GM23338 (cell line): Measurements from ENCODE around the gene ENTPD1. TPM values are rescaled to one million over a fixed set of nuclear protein-coding genes. Genes with fewer than 3 reads are reported as not detected.
A peak's percentile ranks its signal among the peaks of the same experiment; 100 is the strongest.
"Not testable (repeated sequence)": the region's sequence is repeated elsewhere in the genome, so short reads cannot be mapped to it uniquely, and the experiment has no call there.

Experiments used
- ATAC-seq: fragments of 200-7000 bp; cut with Tn5 transposase; 3 replicates; pipeline ENCODE4 v1.9.1; 2020
- DNase-seq: peaks from one replicate; pipeline ENCODE4 v3.0.0-alpha.2; 2015; ENCODE audit warnings: low spot score
- H2AFZ ChIP-seq: fragments of 200-600 bp; sonication (generic); 2 replicates; pipeline ENCODE4 v1.8.0; 2016; ENCODE audit warnings: antibody characterized with exemption, mild to moderate bottlenecking, moderate library complexity
- H3F3A ChIP-seq: fragments of 200-600 bp; sonication (generic); replicated peaks from 2 replicates; pipeline ENCODE4 v1.8.0; 2017; ENCODE audit warnings: antibody characterized with exemption, mixed run types, low read depth
- H3K27ac ChIP-seq: fragments of 200-600 bp; sonication (generic); 2 replicates; pipeline ENCODE4 v1.6.1; 2016; ENCODE audit warnings: low read depth
- H3K27me3 ChIP-seq: fragments of 200-600 bp; sonication (generic); 2 replicates; pipeline ENCODE4 v1.8.0; 2016; ENCODE audit warnings: mild to moderate bottlenecking, mixed run types, moderate library complexity; ENCODE audit not compliant: insufficient read depth
- H3K36me3 ChIP-seq: fragments of 200-600 bp; sonication (generic); 2 replicates; pipeline ENCODE4 v1.8.0; 2016; ENCODE audit warnings: mild to moderate bottlenecking; ENCODE audit not compliant: insufficient read depth
- H3K4me1 ChIP-seq: fragments of 200-600 bp; sonication (generic); 2 replicates; pipeline ENCODE4 v1.8.0; 2016; ENCODE audit warnings: mild to moderate bottlenecking, moderate library complexity; ENCODE audit not compliant: insufficient read depth
- H3K4me2 ChIP-seq: fragments of 200-600 bp; sonication (generic); 2 replicates; pipeline ENCODE4 v1.7.1; 2017; ENCODE audit warnings: mixed run types
- H3K4me3 ChIP-seq: fragments of 200-600 bp; sonication (generic); 2 replicates; pipeline ENCODE4 v1.6.1; 2016; ENCODE audit warnings: mixed run types
- H3K79me2 ChIP-seq: fragments of 200-600 bp; sonication (generic); replicated peaks from 2 replicates; pipeline ENCODE4 v1.8.0; 2017; ENCODE audit warnings: mild to moderate bottlenecking; ENCODE audit not compliant: insufficient read depth
- H3K9me2 ChIP-seq: fragments of 200-600 bp; sonication (generic); 2 replicates; pipeline ENCODE4 v1.8.0; 2017; ENCODE audit not compliant: insufficient read depth
- H4K20me1 ChIP-seq: fragments of 200-600 bp; sonication (generic); replicated peaks from 2 replicates; pipeline ENCODE4 v1.8.0; 2017; ENCODE audit warnings: mild to moderate bottlenecking; ENCODE audit not compliant: insufficient read depth
- H3K27ac Mint-ChIP-seq: 2 replicates; pipeline ENCODE4 v1.8.0; 2020; ENCODE audit warnings: inconsistent platforms, mild to moderate bottlenecking, moderate library complexity, mixed read lengths
- H3K27me3 Mint-ChIP-seq: 3 replicates; pipeline ENCODE4 v1.8.0; 2022; ENCODE audit warnings: low read depth, mild to moderate bottlenecking, moderate library complexity, mixed read lengths, inconsistent platforms; ENCODE audit not compliant: insufficient read depth, poor library complexity
- H3K36me3 Mint-ChIP-seq: 3 replicates; pipeline ENCODE4 v1.8.0; 2021; ENCODE audit warnings: low read depth, mild to moderate bottlenecking, inconsistent platforms, moderate library complexity, mixed read lengths
- H3K4me1 Mint-ChIP-seq: 3 replicates; pipeline ENCODE4 v1.8.0; 2020; ENCODE audit warnings: mild to moderate bottlenecking, inconsistent platforms, mixed read lengths
- H3K4me3 Mint-ChIP-seq: 3 replicates; pipeline ENCODE4 v1.8.0; 2021; ENCODE audit warnings: moderate library complexity, mild to moderate bottlenecking, inconsistent platforms, mixed read lengths
- H3K9me3 Mint-ChIP-seq: 3 replicates; pipeline ENCODE4 v1.8.0; 2020; ENCODE audit warnings: moderate library complexity, mild to moderate bottlenecking, inconsistent platforms, mixed read lengths
- CREB1 ChIP-seq: fragments of 250-450 bp; sonication (Bioruptor Pico); IDR thresholded peaks from 2 replicates; pipeline ENCODE4 v1.5.0; 2020; ENCODE audit warnings: low read depth, mild to moderate bottlenecking, moderate library complexity
- EZH2phosphoT487 ChIP-seq: fragments of 200-600 bp; sonication (generic); IDR thresholded peaks from one replicate; pipeline ENCODE4 v1.8.1; 2018; ENCODE audit warnings: antibody characterized with exemption; ENCODE audit not compliant: unreplicated experiment
- NANOG ChIP-seq: IDR thresholded peaks from 2 replicates; pipeline ENCODE4 v1.6.1; 2016; ENCODE audit warnings: antibody characterized with exemption, borderline replicate concordance
- POLR2AphosphoS5 ChIP-seq: IDR thresholded peaks from 2 replicates; pipeline ENCODE4 v1.6.1; 2016; ENCODE audit warnings: antibody characterized with exemption, low read depth
- STAT1 ChIP-seq: IDR thresholded peaks from one replicate; pipeline ENCODE4 v1.6.1; 2016; ENCODE audit warnings: antibody characterized with exemption; ENCODE audit not compliant: unreplicated experiment
- ZNF114 ChIP-seq: fragments of 250-450 bp; sonication (Bioruptor Pico); IDR thresholded peaks from 2 replicates; pipeline ENCODE4 v1.5.0; 2020; ENCODE audit warnings: mild to moderate bottlenecking, moderate library complexity
- ZNF331 ChIP-seq: fragments of 250-450 bp; sonication (Bioruptor Pico); IDR thresholded peaks from 2 replicates; pipeline ENCODE4 v1.5.0; 2020; ENCODE audit warnings: low read depth, mild to moderate bottlenecking, moderate library complexity
- polyA plus RNA-seq: library from polyadenylated mRNA; unstranded; fragments of >200 nt; fragmentation: Nextera tagmentation; extraction: Ambion mirVana; gene quantifications from 2 replicates; pipeline ENCODE4 v1.2.1, GENCODE V29; 2016
- total RNA-seq: library from RNA; depleted of rRNA; stranded (reverse); fragments of >200 nt; shearing (Covaris generic); gene quantifications from 2 replicates; pipeline ENCODE4 v1.2.3, GENCODE V29; 2014
- TF ChIP-seq, protein P1 (sequence below), 2 experiments: fragments of 200-600 bp in 1 of 2; sonication (generic) in 1 of 2; conservative IDR thresholded peaks; 2 replicates each; pipeline versions ENCODE4 v1.5.1 to v1.6.1; 2016 to 2017; ENCODE audit warnings: antibody characterized with exemption in 2 of 2, low read depth in 2 of 2, mild to moderate bottlenecking in 2 of 2, moderate library complexity in 1 of 2
- TF ChIP-seq, protein P2 (sequence below): IDR thresholded peaks from 2 replicates; pipeline ENCODE4 v1.6.1; 2016; ENCODE audit warnings: antibody characterized with exemption

ENTPD1 gene
- total and polyA plus RNA-seq, 2 experiments from 2014 or later = 2.3 to 3.6 TPM

DNA sequence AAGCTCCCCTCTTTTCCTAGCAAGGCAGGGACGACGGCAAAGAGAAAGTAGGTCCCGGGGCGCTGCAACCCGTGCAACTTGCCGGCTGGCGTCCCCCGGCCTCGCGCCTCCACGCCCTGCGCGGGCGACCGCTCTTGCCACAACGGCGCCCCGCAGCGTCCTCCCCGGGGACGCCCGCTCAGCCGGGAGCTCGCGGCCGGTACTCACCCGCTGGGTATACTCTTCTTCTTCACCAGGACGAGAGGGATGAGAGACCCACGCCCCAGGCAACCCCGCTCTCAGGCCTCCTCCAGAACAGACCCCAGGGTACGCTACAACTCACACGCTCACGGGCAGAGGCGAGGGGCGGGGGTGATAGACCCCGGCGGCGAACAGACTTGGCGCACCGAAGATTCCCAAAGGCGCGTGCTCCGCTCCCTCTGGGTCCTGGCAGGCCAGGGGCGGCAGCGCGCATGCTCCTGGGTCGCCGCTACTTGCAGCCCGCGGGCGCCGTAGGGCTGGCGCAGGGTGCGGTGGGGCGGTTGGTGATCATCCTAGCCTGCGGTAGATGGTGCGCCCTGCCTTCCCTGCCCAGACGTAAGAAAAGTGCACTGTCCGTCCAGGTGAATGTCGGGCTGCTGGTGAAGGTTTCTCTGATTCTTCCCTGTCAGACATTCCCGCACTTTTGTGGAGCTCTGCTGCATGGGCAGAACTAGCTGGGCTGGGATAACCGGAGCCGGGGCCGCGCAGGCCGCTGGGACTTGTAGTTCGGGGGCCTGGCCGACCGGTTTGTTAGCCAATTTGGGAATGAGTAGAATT lies 151.7 kb downstream of the ENTPD1 start, which contains the start of gene CC2D2B (continued):
- TF ChIP-seq, protein P1, sequence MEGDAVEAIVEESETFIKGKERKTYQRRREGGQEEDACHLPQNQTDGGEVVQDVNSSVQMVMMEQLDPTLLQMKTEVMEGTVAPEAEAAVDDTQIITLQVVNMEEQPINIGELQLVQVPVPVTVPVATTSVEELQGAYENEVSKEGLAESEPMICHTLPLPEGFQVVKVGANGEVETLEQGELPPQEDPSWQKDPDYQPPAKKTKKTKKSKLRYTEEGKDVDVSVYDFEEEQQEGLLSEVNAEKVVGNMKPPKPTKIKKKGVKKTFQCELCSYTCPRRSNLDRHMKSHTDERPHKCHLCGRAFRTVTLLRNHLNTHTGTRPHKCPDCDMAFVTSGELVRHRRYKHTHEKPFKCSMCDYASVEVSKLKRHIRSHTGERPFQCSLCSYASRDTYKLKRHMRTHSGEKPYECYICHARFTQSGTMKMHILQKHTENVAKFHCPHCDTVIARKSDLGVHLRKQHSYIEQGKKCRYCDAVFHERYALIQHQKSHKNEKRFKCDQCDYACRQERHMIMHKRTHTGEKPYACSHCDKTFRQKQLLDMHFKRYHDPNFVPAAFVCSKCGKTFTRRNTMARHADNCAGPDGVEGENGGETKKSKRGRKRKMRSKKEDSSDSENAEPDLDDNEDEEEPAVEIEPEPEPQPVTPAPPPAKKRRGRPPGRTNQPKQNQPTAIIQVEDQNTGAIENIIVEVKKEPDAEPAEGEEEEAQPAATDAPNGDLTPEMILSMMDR (conservative IDR thresholded peaks at IDR 0.05; ENCODE audit: low read depth in 2 of 2) = no peak
- TF ChIP-seq POLR2AphosphoS5 (peak; percentile 90), ZNF114 (CRISPR knock-in tag) (no peak)

DNA sequence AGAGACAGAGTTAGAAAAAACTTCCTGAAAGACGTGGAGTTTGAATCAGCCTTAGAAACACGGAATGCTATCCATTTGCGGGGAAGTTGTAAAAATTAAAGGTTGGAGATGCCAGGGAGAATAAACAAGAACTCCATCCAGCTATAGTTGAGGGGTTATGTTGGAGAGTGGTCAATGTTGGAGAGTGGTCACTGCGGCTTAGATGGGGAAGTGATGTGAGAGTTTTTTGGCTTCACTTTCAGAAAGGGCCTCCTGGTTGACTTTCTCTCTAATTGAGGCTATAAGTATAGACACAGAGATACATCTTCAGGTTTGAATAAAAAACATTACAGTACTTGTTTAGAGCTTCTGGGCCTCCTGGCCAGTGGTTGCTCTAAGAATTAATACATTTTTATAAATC lies 152.5 kb downstream of the ENTPD1 start:
- Histone ChIP-seq H3K36me3 (no peaks in the 10 kb centered on the region; the same call in 1 of the 2 replicates), H3K27ac (no peak overlapping the region), H3K4me2 (peak overlapping the region; percentile 82), H4K20me1 (peaks cover 13% of the 10 kb centered on the region; the same call in 1 of the 2 replicates), H3K4me3 (peak overlapping the region; percentile 67), H2AFZ (peak overlapping the region; percentile 83), H3K9me2 (no peaks in the 10 kb centered on the region), H3F3A (no peaks in the 10 kb centered on the region), H3K27me3 (no peaks in the 10 kb centered on the region), H3K4me1 (no peaks in the 10 kb centered on the region), H3K79me2 (peaks cover 7% of the 10 kb centered on the region; the same call in 1 of the 2 replicates)
- H3K36me3 Mint-ChIP-seq = peaks cover 9% of the 10 kb centered on the region
- H3K4me1 Mint-ChIP-seq = peaks cover 7% of the 10 kb centered on the region
- TF ChIP-seq ZNF331 (CRISPR knock-in tag) (no peak), NANOG (no peak), ZNF114 (CRISPR knock-in tag) (no peak)
- TF ChIP-seq, protein P2, sequence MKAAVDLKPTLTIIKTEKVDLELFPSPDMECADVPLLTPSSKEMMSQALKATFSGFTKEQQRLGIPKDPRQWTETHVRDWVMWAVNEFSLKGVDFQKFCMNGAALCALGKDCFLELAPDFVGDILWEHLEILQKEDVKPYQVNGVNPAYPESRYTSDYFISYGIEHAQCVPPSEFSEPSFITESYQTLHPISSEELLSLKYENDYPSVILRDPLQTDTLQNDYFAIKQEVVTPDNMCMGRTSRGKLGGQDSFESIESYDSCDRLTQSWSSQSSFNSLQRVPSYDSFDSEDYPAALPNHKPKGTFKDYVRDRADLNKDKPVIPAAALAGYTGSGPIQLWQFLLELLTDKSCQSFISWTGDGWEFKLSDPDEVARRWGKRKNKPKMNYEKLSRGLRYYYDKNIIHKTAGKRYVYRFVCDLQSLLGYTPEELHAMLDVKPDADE = no peak
- ATAC-seq (no peak), DNase-seq (no peak)
- H3K4me3 Mint-ChIP-seq = peak overlapping the region; percentile 91
- peaks cover 7% of the 10 kb centered on the region for H3K27me3 Mint-ChIP-seq
- no peak overlapping the region for H3K27ac Mint-ChIP-seq
- no peaks in the 10 kb centered on the region; the same call in 2 of the 3 replicates for H3K9me3 Mint-ChIP-seq

DNA sequence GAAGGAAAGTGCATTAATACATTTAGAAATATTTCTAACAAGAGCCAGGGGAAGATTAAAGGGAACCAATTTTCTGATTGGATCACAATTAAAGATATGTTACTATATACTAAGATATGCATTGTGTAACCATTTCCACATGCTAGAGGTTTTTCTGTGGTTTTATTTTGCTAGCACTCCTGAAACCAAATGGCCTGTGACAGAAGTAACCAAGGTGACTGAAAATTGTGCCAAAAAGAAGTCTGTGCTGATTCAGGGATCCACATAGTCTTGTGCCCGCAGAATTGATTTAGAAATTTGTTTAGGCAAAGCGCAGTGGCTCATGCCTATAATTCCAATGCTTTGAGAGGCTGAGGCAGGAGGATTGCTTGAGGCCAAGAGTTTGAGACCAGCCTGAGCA lies 153.6 kb downstream of the ENTPD1 start:
- no peaks in the 10 kb centered on the region for H3K9me2 ChIP-seq
- H3K27ac Mint-ChIP-seq = no peak overlapping the region

DNA sequence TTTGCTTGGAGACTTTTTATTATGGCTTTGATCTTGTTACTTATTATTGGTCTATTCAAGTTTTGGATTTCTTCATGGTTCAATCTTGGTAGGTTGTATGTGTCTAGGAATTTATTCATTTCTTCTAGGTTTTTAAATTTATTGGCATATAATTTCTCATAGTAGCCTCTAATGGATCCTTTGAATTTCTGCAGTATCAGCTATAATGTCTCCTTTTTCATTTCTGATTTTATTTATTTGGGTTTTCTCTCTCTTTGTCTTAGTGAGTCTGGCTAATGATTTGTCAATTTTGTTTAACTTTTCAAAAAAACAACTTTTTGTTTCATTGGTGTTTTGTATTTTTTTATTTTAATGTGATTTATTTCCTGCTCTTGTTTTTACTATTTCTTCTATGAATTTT lies 160.1 kb downstream of the ENTPD1 start:
- DNase-seq, H2AFZ ChIP-seq, H4K20me1 ChIP-seq, H3K4me3 Mint-ChIP-seq, H3K4me1 Mint-ChIP-seq, H3K36me3 ChIP-seq, H3K36me3 Mint-ChIP-seq, H3K27me3 Mint-ChIP-seq, H3K9me3 Mint-ChIP-seq, H3K27ac ChIP-seq, H3K79me2 ChIP-seq, H3K4me3 ChIP-seq, ATAC-seq, H3K9me2 ChIP-seq, H3K4me2 ChIP-seq, H3K27ac Mint-ChIP-seq, H3K4me1 ChIP-seq, H3K27me3 ChIP-seq, H3F3A ChIP-seq: not testable (repeated sequence)

More for the DNA sequence above, 153.6 kb downstream of the ENTPD1 start:
- Histone ChIP-seq H3K4me1 (no peaks in the 10 kb centered on the region), H3K36me3 (no peaks in the 10 kb centered on the region; the same call in 1 of the 2 replicates), H3K27me3 (no peaks in the 10 kb centered on the region), H2AFZ (no peak overlapping the region), H3F3A (no peaks in the 10 kb centered on the region), H3K4me2 (no peak overlapping the region), H4K20me1 (peaks cover 6% of the 10 kb centered on the region; the same call in 1 of the 2 replicates), H3K79me2 (peaks cover 7% of the 10 kb centered on the region; the same call in 1 of the 2 replicates), H3K4me3 (no peak overlapping the region), H3K27ac (no peak overlapping the region)
- Mint-ChIP-seq H3K27me3 (peaks cover 7% of the 10 kb centered on the region), H3K36me3 (peaks cover 9% of the 10 kb centered on the region), H3K4me1 (peaks cover 7% of the 10 kb centered on the region), H3K9me3 (no peaks in the 10 kb centered on the region; the same call in 2 of the 3 replicates), H3K4me3 (no peak overlapping the region)
- TF ChIP-seq STAT1 (no peak), EZH2phosphoT487 (no peak), ZNF114 (CRISPR knock-in tag) (no peak), CREB1 (CRISPR knock-in tag) (no peak), POLR2AphosphoS5 (no peak)
- TF ChIP-seq, protein P2 = no peak
- ATAC-seq (no peak), DNase-seq (no peak)
